Brain microvascular endothelial cell (primary cell): ENCODE measurements around the gene CHD9NB.
A peak's percentile ranks its signal among the peaks of the same experiment; 100 is the strongest.

Experiments used
- DNase-seq: peaks from one replicate; pipeline ENCODE4 v3.0.0-alpha.2; 2020
- H3K27ac ChIP-seq: fragments of 250-450 bp; sonication (Bioruptor Pico); 2 replicates; pipeline ENCODE4 v1.5.1; 2020; ENCODE audit warnings: mild to moderate bottlenecking, moderate library complexity
- H3K27me3 ChIP-seq: fragments of 250-450 bp; sonication (Bioruptor Pico); replicated peaks from 2 replicates; pipeline ENCODE4 v1.5.1; 2020; ENCODE audit warnings: mild to moderate bottlenecking
- H3K36me3 ChIP-seq: fragments of 250-450 bp; sonication (Bioruptor Pico); replicated peaks from 2 replicates; pipeline ENCODE4 v1.5.1; 2020; ENCODE audit warnings: mild to moderate bottlenecking
- H3K4me3 ChIP-seq: 2 replicates; pipeline ENCODE4 v1.5.1; 2011; ENCODE audit warnings: low read depth, mild to moderate bottlenecking, control low read depth, low read length, moderate library complexity
- in situ Hi-C: cut with HindIII; loops from 2 replicates; pipeline ENCODE4 v1.10.0; 2017; ENCODE audit warnings: low sequenced_read_pairs, low pct_ligation_motif_present
- TF ChIP-seq, protein P1 (sequence below): IDR thresholded peaks from 2 replicates; pipeline ENCODE4 v1.5.1; 2011; ENCODE audit warnings: low read depth, mild to moderate bottlenecking, moderate library complexity, low read length, control low read depth, inconsistent platforms; ENCODE audit errors: missing control alignments

The CHD9NB gene

GRCh38 chr16:53052519-53053501, at the start of gene CHD9NB:
CHD9NB (minus strand) TSS chr16:53052897; CDS start chr16:53044158, 8,739 bp downstream.
- TF ChIP-seq, protein P1, sequence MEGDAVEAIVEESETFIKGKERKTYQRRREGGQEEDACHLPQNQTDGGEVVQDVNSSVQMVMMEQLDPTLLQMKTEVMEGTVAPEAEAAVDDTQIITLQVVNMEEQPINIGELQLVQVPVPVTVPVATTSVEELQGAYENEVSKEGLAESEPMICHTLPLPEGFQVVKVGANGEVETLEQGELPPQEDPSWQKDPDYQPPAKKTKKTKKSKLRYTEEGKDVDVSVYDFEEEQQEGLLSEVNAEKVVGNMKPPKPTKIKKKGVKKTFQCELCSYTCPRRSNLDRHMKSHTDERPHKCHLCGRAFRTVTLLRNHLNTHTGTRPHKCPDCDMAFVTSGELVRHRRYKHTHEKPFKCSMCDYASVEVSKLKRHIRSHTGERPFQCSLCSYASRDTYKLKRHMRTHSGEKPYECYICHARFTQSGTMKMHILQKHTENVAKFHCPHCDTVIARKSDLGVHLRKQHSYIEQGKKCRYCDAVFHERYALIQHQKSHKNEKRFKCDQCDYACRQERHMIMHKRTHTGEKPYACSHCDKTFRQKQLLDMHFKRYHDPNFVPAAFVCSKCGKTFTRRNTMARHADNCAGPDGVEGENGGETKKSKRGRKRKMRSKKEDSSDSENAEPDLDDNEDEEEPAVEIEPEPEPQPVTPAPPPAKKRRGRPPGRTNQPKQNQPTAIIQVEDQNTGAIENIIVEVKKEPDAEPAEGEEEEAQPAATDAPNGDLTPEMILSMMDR = no peak
- H3K4me3 ChIP-seq = peak within 1 kb of the TSS; percentile 36
- H3K36me3 ChIP-seq = no peaks in the 10 kb centered on the region
- no peak within 1 kb of the TSS for H3K27ac ChIP-seq
- in situ Hi-C loops = no loop called here
- peak; percentile 43 for DNase-seq
- no peaks in the 10 kb centered on the region for H3K27me3 ChIP-seq

GRCh38 chr16:53100889-53101288, 48.2 kb upstream of the CHD9NB start:
- in situ Hi-C loops = no loop called here
- H3K4me3 ChIP-seq = no peak overlapping the region
- no peaks in the 10 kb centered on the region for H3K36me3 ChIP-seq
- TF ChIP-seq, protein P1 = no peak
- DNase-seq = no peak
- no peak overlapping the region for H3K27ac ChIP-seq
- no peaks in the 10 kb centered on the region for H3K27me3 ChIP-seq

- Histone ChIP-seq H3K27me3 (no peaks in the 10 kb centered on the region), H3K36me3 (no peaks in the 10 kb centered on the region), H3K4me3 (peak overlapping the region; percentile 46), H3K27ac (peak overlapping the region; percentile 90)
- in situ Hi-C loops = no loop called here
- TF ChIP-seq, protein P1 = no peak
- DNase-seq = no peak
These were observed 47.5 kb upstream of the CHD9NB start for GRCh38 chr16:53100131-53100748.

DNA sequence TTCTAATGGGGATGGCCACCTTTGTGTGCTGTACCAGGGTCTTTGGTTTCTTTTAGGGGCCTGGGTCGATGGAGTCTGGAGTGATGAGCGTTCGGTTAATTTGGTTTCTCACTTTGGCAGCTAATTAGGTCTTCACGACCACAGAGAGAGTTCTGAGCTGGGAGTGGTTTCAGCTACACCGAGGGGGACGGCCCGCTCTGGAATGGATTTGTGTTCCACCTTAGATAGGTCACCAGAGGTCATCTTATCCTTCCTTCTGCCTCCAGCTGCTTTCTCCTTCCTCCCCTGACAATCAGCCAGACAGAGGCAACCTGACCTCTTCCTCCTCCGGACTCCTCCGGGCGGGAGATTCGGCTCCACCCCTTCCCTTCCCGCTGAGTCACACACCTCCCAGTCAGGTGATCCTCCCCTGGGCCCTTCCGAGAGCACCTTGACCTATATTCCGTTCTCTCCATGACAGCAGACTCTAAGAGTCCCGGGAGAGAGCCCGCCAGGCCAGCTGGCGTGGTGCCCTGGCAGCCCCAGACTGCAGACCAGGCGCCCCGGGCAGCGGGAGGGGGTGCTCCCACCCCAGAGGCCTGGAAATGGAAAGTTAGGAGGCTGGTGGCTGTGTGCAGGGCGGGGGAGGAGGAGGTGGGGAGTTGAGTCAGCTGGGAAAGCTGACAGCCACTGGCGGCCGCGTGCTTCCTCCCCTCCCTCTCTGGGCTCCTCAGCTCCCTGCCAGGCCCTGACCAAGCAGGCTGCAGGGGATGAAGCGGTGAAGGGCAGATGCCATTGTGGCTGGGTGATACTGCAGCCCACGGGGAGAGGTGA, 46.8 kb upstream of the CHD9NB start:
- Histone ChIP-seq H3K4me3 (peak overlapping the region; percentile 46), H3K27ac (peak overlapping the region; percentile 90), H3K27me3 (no peaks in the 10 kb centered on the region), H3K36me3 (no peaks in the 10 kb centered on the region)
- in situ Hi-C loops = no loop called here
- TF ChIP-seq, protein P1 = no peak
- DNase-seq = peak; percentile 86

GRCh38 chr16:53098526-53099317, 46.0 kb upstream of the CHD9NB start:
- TF ChIP-seq, protein P1 = no peak
- in situ Hi-C loops = no loop called here
- Histone ChIP-seq H3K27ac (peak overlapping the region; percentile 90), H3K36me3 (no peaks in the 10 kb centered on the region), H3K27me3 (no peaks in the 10 kb centered on the region), H3K4me3 (peak overlapping the region; percentile 46)
- peak; percentile 89 for DNase-seq
